HG02840 (cell line): ENCODE results near the gene PIK3R2.
"Not testable (repeated sequence)": the region's sequence is repeated elsewhere in the genome, so short reads cannot be mapped to it uniquely, and the experiment has no call there.

ENCODE experiments used
- ATAC-seq: cut with Tn5 transposase; IDR thresholded peaks from one replicate; pipeline ENCODE4 v1.9.1; 2021; ENCODE audit warnings: mild to moderate bottlenecking, moderate library complexity, moderate number of reproducible peaks; ENCODE audit not compliant: unreplicated experiment, low FRiP score

The PIK3R2 gene

GRCh38 chr19:18196511-18196845 lies 43.5 kb downstream of the PIK3R2 start:
- ATAC-seq, result no peak

DNA sequence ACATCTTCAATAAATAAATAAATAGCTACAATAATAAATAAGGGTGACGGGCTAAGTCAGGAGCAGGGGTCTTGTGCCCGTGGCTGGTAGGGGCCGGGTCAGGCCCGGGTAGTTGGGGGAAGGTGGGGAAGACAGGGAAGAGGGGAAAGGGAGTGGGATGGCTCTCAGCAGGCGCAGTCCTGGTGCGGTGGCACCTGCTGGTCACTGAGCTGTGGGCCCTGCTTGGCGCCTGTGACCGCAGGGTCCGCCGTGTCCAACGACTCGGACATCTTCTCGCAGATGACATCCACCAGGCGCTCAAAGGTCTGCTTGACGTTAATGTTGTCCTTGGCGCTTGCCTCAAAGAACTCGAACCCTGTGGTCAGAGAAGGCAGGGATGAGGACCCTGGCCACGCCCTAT lies 44.3 kb downstream of the PIK3R2 start:
- ATAC-seq, result no peak

DNA sequence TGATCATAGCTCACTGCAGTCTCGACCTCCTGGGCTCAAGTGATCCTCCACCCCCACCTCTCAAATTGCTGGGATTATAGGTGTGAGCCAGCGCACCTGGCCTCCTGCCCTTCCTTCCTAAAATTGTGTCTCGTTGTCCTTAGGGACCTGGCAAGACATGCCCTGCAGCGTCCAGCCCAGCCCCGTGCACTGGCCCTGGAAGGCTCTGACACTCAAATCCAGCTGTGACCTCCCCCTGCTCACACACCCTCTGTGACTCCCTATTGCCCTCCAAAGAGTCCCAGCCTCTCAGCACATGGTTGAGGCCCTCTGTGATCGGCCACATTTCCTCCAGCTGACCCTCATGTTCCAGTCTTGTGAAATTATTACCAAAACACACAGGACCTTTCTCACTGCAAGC lies 45.0 kb downstream of the PIK3R2 start:
- no peak for ATAC-seq

DNA sequence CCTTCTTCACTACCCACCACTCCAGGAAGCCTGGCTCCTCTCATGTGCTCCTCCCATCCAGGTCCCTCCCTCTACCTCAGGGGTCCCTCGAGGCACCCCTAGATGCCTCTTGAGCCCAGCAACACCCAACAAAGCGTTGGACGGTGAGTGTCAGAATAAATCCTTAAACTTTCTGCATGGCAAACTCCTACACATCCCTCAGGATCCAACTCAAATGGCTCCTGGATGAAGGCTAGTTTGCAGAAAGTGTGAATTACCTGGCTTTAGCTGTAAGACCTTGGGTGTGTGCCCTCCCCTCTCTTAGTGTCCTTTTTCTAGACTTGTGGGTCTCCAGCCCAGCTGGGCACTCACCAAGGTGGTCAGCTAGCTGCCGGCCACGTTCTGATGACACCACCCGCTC lies 45.4 kb downstream of the PIK3R2 start:
- no peak for ATAC-seq

DNA sequence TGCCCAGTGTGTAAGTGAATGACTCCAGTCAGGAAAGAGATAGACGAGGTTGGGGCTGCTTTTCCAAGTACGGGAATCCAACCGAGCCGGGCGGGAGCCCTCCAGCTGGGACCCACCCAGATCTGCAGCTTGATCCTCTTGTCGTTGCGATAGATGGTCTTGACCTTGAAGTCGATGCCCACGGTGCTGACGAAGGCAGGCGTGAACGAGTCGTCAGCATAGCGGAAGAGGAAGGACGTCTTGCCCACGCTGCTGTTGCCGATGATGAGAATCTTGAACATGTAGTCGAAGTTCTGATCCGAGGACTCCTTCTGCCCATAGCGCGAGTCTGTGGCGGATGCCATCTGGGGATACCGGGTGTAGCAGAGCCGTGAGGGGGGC lies 49.4 kb downstream of the PIK3R2 start:
- ATAC-seq, result no peak

DNA sequence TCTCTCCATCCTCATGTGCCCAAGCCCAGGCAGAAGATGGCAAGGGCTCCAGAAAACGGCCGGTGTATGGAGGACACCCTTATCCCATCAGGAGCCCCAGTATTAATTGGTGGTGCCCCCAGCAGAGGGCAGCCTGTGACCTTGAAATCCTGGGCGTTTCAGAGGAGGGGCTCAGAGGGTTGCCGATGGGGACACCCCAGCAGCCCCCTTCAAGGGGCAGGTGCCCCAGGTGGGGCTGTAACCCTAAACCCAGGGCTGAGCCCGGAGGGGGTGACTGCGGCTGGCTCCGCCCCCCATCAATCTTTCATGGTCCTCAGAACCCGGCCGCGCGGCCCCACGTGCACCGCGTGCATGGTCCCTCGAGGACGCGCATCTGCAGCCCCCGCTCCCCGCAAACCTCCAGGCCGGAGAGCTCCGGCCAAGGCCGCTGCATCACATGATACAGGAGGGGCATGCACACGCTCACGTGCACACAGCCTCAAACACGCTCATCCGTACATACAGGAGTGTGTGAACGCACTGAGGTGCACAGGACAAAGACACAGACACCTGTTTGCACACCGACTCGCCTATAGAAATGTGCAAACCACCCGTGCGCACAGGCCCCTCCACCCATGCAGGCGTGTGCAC lies 49.9 kb downstream of the PIK3R2 start:
- no peak for ATAC-seq

- peak; percentile 3 for ATAC-seq
These were observed 50.5 kb downstream of the PIK3R2 start for GRCh38 chr19:18203408-18203862.

DNA sequence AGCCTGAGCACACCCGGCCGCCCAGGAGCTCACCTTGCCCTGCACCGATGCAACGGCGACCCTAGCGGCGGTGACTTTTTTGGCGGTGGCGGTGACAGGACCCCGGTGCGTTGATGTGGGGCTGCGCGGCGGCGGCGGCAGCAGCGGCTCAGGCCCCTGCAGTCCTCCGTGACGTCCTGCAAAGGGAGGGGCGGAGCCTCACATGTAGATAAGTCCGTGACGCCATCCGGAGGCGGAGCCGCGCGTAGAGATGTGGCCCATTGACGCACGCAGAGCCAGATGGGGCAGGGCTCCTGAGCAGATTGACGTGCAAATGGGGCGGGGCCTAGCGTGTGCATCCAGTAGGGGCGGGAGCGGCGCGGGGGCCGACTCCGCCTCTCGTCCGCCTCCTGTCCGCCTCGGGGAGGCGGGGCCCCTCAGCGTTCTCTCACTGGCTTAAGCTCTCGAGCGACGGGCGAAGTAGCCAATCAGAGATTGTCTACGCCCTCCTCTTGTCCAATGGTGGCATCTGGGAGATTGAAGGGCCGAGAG lies 51.0 kb downstream of the PIK3R2 start, which contains the start of gene RAB3A:
Gene RAB3A, minus strand, starts transcription at position 180 of the 531 bp plus-strand sequence. CDS start 1,302 bp downstream, outside the sequence.
- ATAC-seq, result peak; percentile 92

DNA sequence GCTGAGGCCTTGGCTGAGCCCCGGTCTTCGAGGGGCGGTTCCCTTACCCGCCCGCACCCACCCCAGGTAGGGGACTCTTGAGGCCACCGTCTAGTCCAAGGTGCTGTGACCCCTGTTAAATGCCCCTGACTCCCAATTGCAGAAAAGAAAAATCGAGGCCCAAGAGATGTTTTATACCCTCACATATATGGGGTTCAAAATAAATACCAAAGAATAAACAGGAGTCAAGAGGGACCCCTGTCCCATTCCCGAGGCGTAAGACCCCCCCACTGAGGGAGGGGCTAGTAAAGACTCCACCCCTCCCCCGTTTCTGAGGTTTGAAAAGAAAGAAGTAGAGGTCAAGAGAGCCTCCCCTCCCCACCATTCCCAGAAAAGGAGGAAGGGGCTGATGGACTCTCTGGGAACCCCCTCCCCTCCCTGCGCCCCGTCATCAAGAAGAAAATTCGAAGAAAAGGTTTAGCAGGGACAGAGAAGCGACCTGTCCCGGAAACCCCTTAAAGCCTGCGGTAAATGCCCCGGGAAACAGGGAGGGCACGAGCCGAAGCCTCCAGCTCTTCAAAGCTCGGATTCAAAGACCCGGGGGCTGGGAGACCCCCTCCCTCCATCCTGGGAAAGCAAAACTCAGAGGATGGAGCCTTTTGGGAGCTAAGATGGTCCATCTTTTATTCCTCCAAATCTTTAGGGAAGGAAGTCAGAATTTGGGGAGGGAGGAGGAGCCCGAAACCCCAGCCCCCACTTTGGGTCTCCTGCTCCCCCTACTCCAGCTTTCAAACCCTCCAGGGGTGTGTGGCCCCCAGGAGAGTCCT lies 51.6 kb downstream of the PIK3R2 start:
- peak; percentile 20 for ATAC-seq

DNA sequence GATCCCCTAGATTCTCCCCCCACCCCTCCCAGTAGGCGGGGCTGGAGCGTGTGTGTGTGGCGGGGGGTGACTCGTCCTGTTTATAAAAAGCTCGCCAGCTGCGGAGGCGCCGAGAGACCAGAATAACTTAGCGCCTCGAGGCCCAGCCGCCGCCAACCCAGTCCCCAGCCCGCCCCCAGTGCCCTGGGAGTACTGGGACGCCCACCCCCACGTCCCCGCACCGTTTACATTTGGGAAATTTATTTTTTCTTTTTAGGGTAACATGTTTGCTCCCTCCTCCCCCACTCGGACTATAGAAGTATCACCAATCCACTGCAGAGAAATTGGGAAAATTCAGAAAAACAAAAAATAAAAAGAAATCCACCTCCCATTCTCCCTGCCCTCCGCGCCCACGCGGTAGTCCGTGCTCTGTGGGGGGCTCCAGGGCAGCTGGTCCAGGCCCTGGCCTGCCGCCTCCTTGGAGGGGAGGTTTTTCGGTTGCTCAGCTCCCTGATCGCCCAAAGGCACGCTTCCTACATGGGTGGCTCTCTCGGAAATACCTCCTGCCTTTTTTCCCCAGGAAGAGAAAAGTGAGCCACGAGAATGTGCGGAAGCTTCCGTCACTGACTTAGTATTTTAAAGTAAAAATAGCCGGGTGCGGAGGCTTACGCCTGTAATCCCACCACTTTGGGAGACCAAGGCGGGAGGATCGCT lies 52.4 kb downstream of the PIK3R2 start:
- ATAC-seq, result no peak

GRCh38 chr19:18206018-18206417 lies 53.1 kb downstream of the PIK3R2 start:
- ATAC-seq, result no peak

DNA sequence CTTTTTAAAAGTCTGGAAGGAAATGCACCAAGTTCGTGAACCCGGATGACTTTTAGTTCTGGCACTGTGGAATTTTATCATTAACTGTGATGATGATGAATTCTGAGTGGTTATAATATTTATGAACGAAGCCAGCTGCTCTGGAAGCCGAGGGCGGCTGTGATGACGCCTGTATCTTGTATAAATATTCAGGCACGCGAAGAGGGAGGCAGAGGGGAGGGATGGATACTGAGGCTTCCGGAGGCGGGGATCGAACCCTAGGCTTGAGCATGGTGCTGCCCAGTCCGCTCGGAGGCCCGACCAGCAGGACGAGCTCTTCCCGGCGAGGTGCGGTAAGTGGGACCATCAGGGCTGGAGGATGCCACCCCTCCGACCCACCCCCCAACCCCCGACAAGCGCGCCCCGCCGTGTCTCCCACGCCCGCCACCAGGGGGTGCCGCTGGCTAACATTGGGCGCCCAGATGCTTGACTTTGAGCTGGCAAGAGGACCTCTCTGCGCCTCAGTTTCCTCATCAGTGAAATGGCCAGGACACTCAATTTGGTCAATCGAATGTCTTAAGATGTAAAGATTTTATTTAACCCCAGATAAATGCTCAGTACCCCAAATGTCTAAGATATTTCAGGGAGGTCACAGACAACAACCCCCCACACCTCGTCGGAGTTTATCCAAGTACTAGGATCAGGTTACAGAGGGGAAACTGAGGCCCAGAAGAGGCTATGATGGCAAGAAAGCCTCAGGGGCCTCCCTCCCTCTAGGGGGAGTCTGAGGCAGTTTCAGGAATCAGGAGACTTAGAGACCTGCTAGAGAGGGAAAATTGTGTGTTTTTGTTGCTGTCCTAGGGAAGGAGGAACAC lies 55.4 kb downstream of the PIK3R2 start:
- no peak for ATAC-seq

- ATAC-seq, result not testable (repeated sequence)
These were observed 56.9 kb downstream of the PIK3R2 start for GRCh38 chr19:18209912-18210311.

DNA sequence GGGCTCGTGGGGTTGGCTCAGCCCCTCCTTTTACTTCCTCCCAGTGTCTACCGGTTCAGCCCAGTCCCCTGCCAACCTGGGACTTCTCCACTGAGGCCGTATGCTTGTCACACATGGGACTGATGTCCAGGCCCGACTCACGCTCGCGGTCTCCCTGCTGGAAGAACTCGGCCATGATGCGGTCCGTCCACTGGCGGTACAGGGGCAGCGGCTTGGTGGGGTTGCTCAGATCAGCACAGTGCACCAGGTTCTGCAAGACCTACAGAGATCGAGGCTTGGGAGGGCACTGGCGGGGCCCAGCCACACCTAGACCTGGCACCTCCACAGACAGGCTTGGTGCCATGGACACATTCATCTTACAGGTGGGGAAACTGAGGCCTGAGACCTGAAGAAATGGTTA lies 58.7 kb downstream of the PIK3R2 start:
- no peak for ATAC-seq

DNA sequence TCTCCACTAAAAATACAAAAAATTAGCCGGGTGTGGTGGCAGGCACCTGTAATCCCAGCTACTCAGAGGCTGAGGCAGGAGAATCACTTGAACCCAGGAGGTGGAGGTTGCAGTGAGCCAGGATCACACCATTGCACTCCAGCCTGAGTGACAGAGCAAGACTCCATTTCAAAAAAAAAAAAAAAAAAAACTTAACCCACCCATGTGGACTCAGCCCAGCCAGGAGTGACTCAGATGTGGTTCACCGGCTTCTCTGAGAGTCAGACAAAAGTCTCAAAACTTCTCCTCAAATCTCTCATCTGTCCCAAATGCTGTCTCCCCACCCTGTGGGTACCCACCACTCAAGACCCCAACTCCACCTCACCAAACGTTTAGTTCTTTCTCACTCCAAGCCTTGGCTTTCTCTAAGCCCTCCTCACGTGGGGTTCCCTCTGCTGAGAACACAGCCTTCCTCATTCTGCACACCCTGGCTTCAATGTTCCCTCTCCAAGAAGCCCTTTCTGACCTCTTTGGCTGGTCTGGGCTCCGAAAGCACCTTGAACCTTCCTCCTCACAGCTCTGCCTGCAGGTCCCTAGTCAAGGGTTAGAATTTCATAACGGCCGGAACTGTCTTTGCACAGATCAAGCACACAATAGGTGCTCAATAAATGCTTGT lies 61.9 kb downstream of the PIK3R2 start:
- no peak for ATAC-seq

GRCh38 chr19:18216789-18217188 lies 63.8 kb downstream of the PIK3R2 start:
- ATAC-seq, result no peak

DNA sequence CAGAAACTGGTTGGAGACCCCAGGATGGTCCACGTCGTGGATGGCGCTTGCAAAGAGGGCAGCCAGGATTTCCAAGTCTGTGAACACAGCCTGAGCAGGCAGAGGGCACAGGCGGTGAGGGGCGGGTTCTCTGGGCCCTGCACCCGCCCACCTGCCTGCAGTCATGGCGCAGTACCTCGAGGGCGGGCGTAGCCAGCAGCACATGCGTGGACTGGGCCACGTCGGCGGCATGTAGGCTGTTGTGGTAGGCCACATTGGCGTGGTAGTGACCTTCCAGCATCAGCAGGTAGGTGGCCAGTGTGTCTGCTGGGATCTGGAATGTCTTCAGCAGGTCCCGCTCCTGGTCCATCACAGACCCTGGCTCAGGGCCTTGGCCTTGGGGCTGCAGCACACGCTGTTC lies 65.2 kb downstream of the PIK3R2 start:
- no peak for ATAC-seq

GRCh38 chr19:18218600-18218999 lies 65.6 kb downstream of the PIK3R2 start:
- ATAC-seq, result no peak
